KMS-11 (cell line): ENCODE data around the gene SH3BP4.

Experiments used
- H2AFZ ChIP-seq: fragments of 200-600 bp; sonication (generic); 2 replicates; pipeline ENCODE4 v1.6.1; 2016; ENCODE audit warnings: antibody characterized with exemption, mixed run types, low read depth
- H3K27ac ChIP-seq: fragments of 200-600 bp; sonication (generic); 2 replicates; pipeline ENCODE4 v1.6.1; 2016; ENCODE audit warnings: mild to moderate bottlenecking, mixed run types
- H3K27me3 ChIP-seq: fragments of 200-600 bp; sonication (generic); 2 replicates; pipeline ENCODE4 v1.6.1; 2017; ENCODE audit warnings: mild to moderate bottlenecking, low read depth, mixed run types, moderate library complexity; ENCODE audit not compliant: insufficient read depth
- H3K36me3 ChIP-seq: fragments of 200-600 bp; sonication (generic); 2 replicates; pipeline ENCODE4 v1.6.1; 2017; ENCODE audit warnings: mild to moderate bottlenecking, mixed run types; ENCODE audit not compliant: insufficient read depth
- H3K4me1 ChIP-seq: fragments of 200-600 bp; sonication (generic); 2 replicates; pipeline ENCODE4 v1.6.1; 2016; ENCODE audit warnings: mild to moderate bottlenecking, low read depth, mixed run types; ENCODE audit not compliant: poor library complexity, severe bottlenecking
- H3K4me2 ChIP-seq: fragments of 200-600 bp; sonication (generic); 2 replicates; pipeline ENCODE4 v1.7.0; 2016; ENCODE audit warnings: mild to moderate bottlenecking, mixed run types
- H3K4me3 ChIP-seq: fragments of 200-600 bp; sonication (generic); IDR thresholded peaks from 2 replicates; pipeline ENCODE4 v1.6.1; 2017; ENCODE audit warnings: low read depth, low read length, mixed read lengths; ENCODE audit not compliant: insufficient read depth
- H3K79me2 ChIP-seq: fragments of 200-600 bp; sonication (generic); 2 replicates; pipeline ENCODE4 v1.6.1; 2016; ENCODE audit warnings: low read depth, mixed run types; ENCODE audit not compliant: insufficient read depth
- H3K9ac ChIP-seq: fragments of 200-600 bp; sonication (generic); 2 replicates; pipeline ENCODE4 v1.6.1; 2016; ENCODE audit warnings: mild to moderate bottlenecking, mixed run types
- H4K20me1 ChIP-seq: fragments of 200-600 bp; sonication (generic); 2 replicates; pipeline ENCODE4 v1.6.1; 2016; ENCODE audit warnings: mild to moderate bottlenecking, mixed run types; ENCODE audit not compliant: insufficient read depth
- TF ChIP-seq, protein P1 (sequence below): fragments of 200-600 bp; sonication (generic); conservative IDR thresholded peaks from 2 replicates; pipeline ENCODE4 v1.6.1; 2017; ENCODE audit warnings: low read depth, mild to moderate bottlenecking, antibody characterized with exemption, low read length, moderate library complexity, mixed read lengths

Gene SH3BP4

DNA sequence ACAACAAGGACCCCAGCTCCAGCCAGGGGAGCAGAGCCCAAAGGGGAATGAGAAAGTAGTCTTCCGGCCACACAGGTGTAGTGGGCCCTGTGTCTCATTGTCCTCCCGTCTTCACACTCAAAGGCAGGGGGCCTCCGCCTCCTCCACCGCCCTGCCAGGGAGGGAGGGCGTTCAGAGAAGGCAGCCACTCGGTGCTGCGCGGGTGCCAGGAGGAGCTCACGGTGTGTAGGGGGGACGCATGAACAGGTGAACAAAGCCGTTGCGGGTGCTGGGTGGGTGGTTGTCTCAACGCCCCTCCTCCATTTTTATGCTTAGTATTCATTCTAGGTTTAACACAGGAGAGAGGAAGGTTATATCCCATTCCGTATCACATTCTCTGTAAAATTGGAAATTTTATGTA, 36.7 kb downstream of the SH3BP4 start:
- no peaks in the 10 kb centered on the region for H3K79me2 ChIP-seq
- TF ChIP-seq, protein P1, sequence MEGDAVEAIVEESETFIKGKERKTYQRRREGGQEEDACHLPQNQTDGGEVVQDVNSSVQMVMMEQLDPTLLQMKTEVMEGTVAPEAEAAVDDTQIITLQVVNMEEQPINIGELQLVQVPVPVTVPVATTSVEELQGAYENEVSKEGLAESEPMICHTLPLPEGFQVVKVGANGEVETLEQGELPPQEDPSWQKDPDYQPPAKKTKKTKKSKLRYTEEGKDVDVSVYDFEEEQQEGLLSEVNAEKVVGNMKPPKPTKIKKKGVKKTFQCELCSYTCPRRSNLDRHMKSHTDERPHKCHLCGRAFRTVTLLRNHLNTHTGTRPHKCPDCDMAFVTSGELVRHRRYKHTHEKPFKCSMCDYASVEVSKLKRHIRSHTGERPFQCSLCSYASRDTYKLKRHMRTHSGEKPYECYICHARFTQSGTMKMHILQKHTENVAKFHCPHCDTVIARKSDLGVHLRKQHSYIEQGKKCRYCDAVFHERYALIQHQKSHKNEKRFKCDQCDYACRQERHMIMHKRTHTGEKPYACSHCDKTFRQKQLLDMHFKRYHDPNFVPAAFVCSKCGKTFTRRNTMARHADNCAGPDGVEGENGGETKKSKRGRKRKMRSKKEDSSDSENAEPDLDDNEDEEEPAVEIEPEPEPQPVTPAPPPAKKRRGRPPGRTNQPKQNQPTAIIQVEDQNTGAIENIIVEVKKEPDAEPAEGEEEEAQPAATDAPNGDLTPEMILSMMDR, result no peak
- peaks cover 11% of the 10 kb centered on the region for H3K4me1 ChIP-seq

DNA sequence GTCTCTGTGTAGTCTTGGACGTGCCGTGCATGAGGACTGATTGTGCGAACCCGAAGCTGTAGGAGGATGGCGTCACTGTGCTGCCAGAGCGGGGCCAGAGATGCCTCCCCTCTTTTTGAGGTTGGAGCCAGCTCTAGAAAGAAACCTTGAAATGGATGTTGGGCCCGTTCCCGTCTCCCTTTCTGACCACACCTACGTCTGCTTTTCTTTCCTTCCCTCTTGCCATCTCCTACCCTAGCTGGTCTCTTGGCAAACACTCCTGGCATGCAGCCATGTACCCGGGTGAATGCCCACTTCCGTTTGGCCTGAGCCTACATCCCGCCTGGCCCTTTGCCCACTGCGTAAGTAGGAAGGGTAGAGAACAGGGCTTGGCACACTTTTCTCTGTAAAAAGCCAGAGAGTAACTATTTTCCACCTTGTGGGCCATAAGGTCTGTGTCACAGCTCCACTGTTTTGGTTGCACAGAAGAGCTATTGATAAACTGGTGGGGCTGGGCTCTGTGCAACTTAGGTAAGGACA, 37.4 kb downstream of the SH3BP4 start:
- TF ChIP-seq, protein P1, result no peak
- H3K9ac ChIP-seq, result no peak overlapping the region
- no peaks in the 10 kb centered on the region for H4K20me1 ChIP-seq
- H3K4me1 ChIP-seq, result peaks cover 16% of the 10 kb centered on the region
- H3K4me3 ChIP-seq, result no peak overlapping the region
- H3K4me2 ChIP-seq, result no peak overlapping the region
- no peaks in the 10 kb centered on the region for H3K36me3 ChIP-seq
- H3K79me2 ChIP-seq, result 0 out of 2 replicates have a peak, but pooled peaks cover 1% of the 10 kb centered on the region
- no peaks in the 10 kb centered on the region for H3K27me3 ChIP-seq
- H2AFZ ChIP-seq, result no peak overlapping the region
- no peak overlapping the region for H3K27ac ChIP-seq

More for the DNA sequence above, 36.7 kb downstream of the SH3BP4 start:
- Histone ChIP-seq H3K27me3 (no peaks in the 10 kb centered on the region), H3K4me3 (no peak overlapping the region), H2AFZ (no peak overlapping the region), H4K20me1 (no peaks in the 10 kb centered on the region), H3K27ac (no peak overlapping the region), H3K9ac (no peak overlapping the region), H3K36me3 (no peaks in the 10 kb centered on the region), H3K4me2 (no peak overlapping the region)

DNA sequence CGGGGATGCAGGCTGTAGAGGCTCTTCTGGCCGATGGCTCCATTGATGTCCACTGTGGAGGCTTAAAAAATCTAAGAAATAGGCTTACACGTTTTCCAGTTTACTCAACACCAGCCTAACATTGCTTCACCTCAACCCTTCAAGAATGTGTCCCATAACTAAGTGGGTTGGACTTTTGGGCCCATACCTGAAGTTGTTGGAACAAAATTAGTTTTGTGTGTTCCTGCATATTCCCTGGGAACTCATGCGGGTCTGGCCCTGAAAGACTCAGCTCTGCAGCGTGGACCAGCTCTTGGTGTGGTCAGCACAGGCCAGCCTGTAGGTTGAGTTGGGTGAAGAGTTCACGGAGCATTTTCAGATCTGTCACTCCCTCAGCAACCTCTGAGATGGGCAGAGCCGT, 38.5 kb downstream of the SH3BP4 start:
- Histone ChIP-seq H3K9ac (no peak overlapping the region), H3K4me2 (no peak overlapping the region), H4K20me1 (no peaks in the 10 kb centered on the region), H3K27ac (no peak overlapping the region), H2AFZ (no peak overlapping the region), H3K4me3 (no peak overlapping the region), H3K79me2 (0 out of 2 replicates have a peak, but pooled peaks cover 10% of the 10 kb centered on the region), H3K27me3 (no peaks in the 10 kb centered on the region), H3K4me1 (peaks cover 26% of the 10 kb centered on the region), H3K36me3 (no peaks in the 10 kb centered on the region)
- TF ChIP-seq, protein P1, result no peak

DNA sequence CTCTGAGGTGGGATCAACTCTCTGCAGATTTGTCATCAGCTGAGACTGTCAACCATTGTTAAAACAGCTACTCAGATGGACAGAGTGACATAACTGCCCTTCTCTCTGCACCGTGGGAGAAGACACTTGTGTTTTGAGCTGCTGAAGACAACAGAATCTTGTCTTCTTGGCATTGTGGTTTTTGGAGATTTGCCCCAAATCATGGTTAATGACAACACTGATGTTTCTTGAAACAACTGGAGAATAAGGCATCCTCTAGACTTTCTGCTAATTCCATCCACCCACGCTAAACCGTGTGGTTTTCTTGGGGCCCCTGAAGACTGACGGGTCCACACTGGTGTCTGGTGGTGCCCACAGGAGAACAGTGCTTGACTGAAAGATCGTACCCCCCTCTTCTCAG, 39.5 kb downstream of the SH3BP4 start:
- Histone ChIP-seq H3K27me3 (no peaks in the 10 kb centered on the region), H3K27ac (no peak overlapping the region), H3K4me1 (peaks cover 30% of the 10 kb centered on the region), H3K79me2 (0 out of 2 replicates have a peak, but pooled peaks cover 10% of the 10 kb centered on the region), H4K20me1 (no peaks in the 10 kb centered on the region), H3K4me2 (no peak overlapping the region), H3K36me3 (no peaks in the 10 kb centered on the region), H3K9ac (no peak overlapping the region), H3K4me3 (no peak overlapping the region), H2AFZ (no peak overlapping the region)
- TF ChIP-seq, protein P1, result no peak
